K562 (cell line): ENCODE measurements around the gene CRY2. TPM values are rescaled to one million over a fixed set of nuclear protein-coding genes. Genes with fewer than 3 reads are reported as not detected.

Experiments
- ATAC-seq: fragments of 200-7000 bp; cut with Tn5 transposase; 3 replicates; pipeline ENCODE4 v1.9.1; 2020; ENCODE audit warnings: moderate library complexity
- BruUV-seq: library from RNA; stranded (reverse); fragments of 400-500 nt; replicated peaks from 2 replicates; lab custom pipeline; 2021; lab: Mats Ljungman, UMichigan
- CTCF ChIA-PET: fragments of 300-600 bp; formaldehyde crosslinking; extraction: SDS; loops from one replicate; lab custom pipeline; 2021; ENCODE audit warnings: low intra/inter-chr PET ratio; lab: Yijun Ruan, JAX
- POLR2A ChIA-PET: fragments of 300-600, 350-650 bp; sonication (Branson Sonifier 250); formaldehyde crosslinking; extraction: SDS; loops from one replicate; lab custom pipeline; 2021; ENCODE audit warnings: antibody characterized with exemption, inconsistent platforms; lab: Yijun Ruan, JAX
- DNase-seq, 4 experiments: peaks; one replicate each; pipeline versions ENCODE4 v3.0.0 to v3.0.0-alpha.2; 2011 to 2018; ENCODE audit warnings: low spot score in 3 of 4, mixed read lengths in 3 of 4; ENCODE audit errors: extremely low read depth in 1 of 4
- FAIRE-seq: peaks from 2 replicates; lab custom pipeline; 2011; peaks lifted over from hg19 to GRCh38; lab: Jason Lieb, UNC
- H2AFZ ChIP-seq: 2 replicates; pipeline ENCODE4 v1.6.0; 2011; ENCODE audit warnings: low read depth, low read length, control low read depth, inconsistent platforms
- H3K27ac ChIP-seq: fragments of 200-600 bp; 3 replicates; pipeline ENCODE4 v1.8.0; 2011; ENCODE audit warnings: low read depth, mild to moderate bottlenecking, control low read depth, inconsistent platforms, low read length, moderate library complexity, mixed read lengths; ENCODE audit errors: extremely low read depth
- H3K27me3 ChIP-seq, 2 experiments: fragments of 300-600 bp in 1 of 2; 2 replicates in 1 of 2; 3 replicates in 1 of 2; pipeline versions ENCODE4 v1.6.0 to v1.8.0; 2011; ENCODE audit warnings: inconsistent platforms in 2 of 2, low read length in 2 of 2, mild to moderate bottlenecking in 1 of 2, mixed read lengths in 1 of 2, moderate library complexity in 1 of 2; ENCODE audit not compliant: control insufficient read depth in 2 of 2, insufficient read depth in 2 of 2
- H3K36me3 ChIP-seq: fragments of 300-600 bp; 3 replicates; pipeline ENCODE4 v1.8.0; 2011; ENCODE audit warnings: mild to moderate bottlenecking, low read length, inconsistent platforms; ENCODE audit not compliant: control insufficient read depth, insufficient read depth
- H3K4me1 ChIP-seq, 2 experiments: fragments of 200-600 bp in 1 of 2; replicated peaks in 1 of 2; 2 replicates in 1 of 2; 3 replicates in 1 of 2; pipeline versions ENCODE4 v1.5.1 to v1.8.0; 2011; ENCODE audit warnings: inconsistent platforms in 2 of 2, low read length in 2 of 2, mild to moderate bottlenecking in 1 of 2, mixed read lengths in 1 of 2, moderate library complexity in 1 of 2; ENCODE audit not compliant: control insufficient read depth in 2 of 2, insufficient read depth in 2 of 2
- H3K4me2 ChIP-seq: 2 replicates; pipeline ENCODE4 v1.6.1; 2011; ENCODE audit warnings: low read length, control low read depth, inconsistent platforms, mixed read lengths; ENCODE audit not compliant: insufficient read depth
- H3K4me3 ChIP-seq: fragments of 200-600 bp; sonication (generic), shearing (Covaris generic); 2 replicates; pipeline ENCODE4 v1.5.1; 2016; ENCODE audit warnings: control low read depth, inconsistent platforms
- H3K79me2 ChIP-seq: fragments of 200-600 bp; 3 replicates; pipeline ENCODE4 v1.8.0; 2011; ENCODE audit warnings: low read length, inconsistent platforms; ENCODE audit not compliant: control insufficient read depth, insufficient read depth
- H3K9ac ChIP-seq, 2 experiments: 2 replicates each; pipeline versions ENCODE4 v1.6.0 to v1.6.1; 2011; ENCODE audit warnings: low read depth in 2 of 2, low read length in 2 of 2, control low read depth in 1 of 2, inconsistent platforms in 1 of 2, mild to moderate bottlenecking in 1 of 2, mixed read lengths in 1 of 2; ENCODE audit not compliant: insufficient read depth in 1 of 2
- H3K9me1 ChIP-seq: one replicate; pipeline ENCODE4 v1.6.0; 2011; ENCODE audit warnings: inconsistent platforms, mild to moderate bottlenecking, low read length, moderate library complexity; ENCODE audit not compliant: control insufficient read depth, insufficient read depth
- H3K9me3 ChIP-seq: replicated peaks from 2 replicates; pipeline ENCODE4 v1.5.1; 2011; ENCODE audit warnings: low read depth, low read length, inconsistent platforms; ENCODE audit not compliant: control insufficient read depth, insufficient read depth
- H4K20me1 ChIP-seq: replicated peaks from 2 replicates; pipeline ENCODE4 v1.6.1; 2011; ENCODE audit warnings: low read length, inconsistent platforms, mixed read lengths; ENCODE audit not compliant: control insufficient read depth, insufficient read depth
- CREM ChIP-seq: IDR thresholded peaks from 2 replicates; pipeline ENCODE4 v1.6.1; 2014; ENCODE audit warnings: antibody characterized with exemption, low read depth
- DDX20 ChIP-seq: fragments of 450-650 bp; IDR thresholded peaks from 2 replicates; pipeline ENCODE4 v1.6.1; 2016; ENCODE audit warnings: missing genetic modification characterization, low read depth, mild to moderate bottlenecking, missing compliant biosample characterization, moderate library complexity
- HOXB6 ChIP-seq: fragments of 250-450 bp; sonication (Bioruptor Pico); IDR thresholded peaks from 2 replicates; pipeline ENCODE4 v1.5.1; 2022; ENCODE audit warnings: mild to moderate bottlenecking, borderline replicate concordance
- RB1 ChIP-seq: fragments of 450-650 bp; IDR thresholded peaks from 2 replicates; pipeline ENCODE4 v1.6.1; 2017; ENCODE audit warnings: low read depth, mild to moderate bottlenecking
- TEAD1 ChIP-seq, 2 experiments: fragments of 450-650 bp in 1 of 2; sonication (generic) in 1 of 2; formaldehyde crosslinking; IDR thresholded peaks; 2 replicates each; pipeline versions ENCODE4 v1.4.0 to v1.8.0; 2020 to 2022; ENCODE audit warnings: mild to moderate bottlenecking in 2 of 2, missing genetic modification reagents in 1 of 2
- TGIF2 ChIP-seq: sonication (generic); formaldehyde crosslinking; IDR thresholded peaks from 2 replicates; pipeline ENCODE4 v1.8.1; 2022; ENCODE audit warnings: mild to moderate bottlenecking, missing genetic modification reagents, moderate library complexity
- WGBS: fragments of 100-300 bp; shearing (Covaris generic); methylation state at CpG from one replicate; pipeline ENCODE4 v1.1.6; 2016; ENCODE audit warnings: low coverage, mixed read lengths; ENCODE audit not compliant: insufficient coverage; ENCODE audit errors: missing lambda C conversion rate; 5-methylcytosine and 5-hydroxymethylcytosine counted together
- in situ Hi-C: fragments of 300-500 bp; cut with MboI; formaldehyde crosslinking; loops from 4 replicates; pipeline ENCODE4 v1.15.0; 2018; ENCODE audit warnings: inconsistent platforms, mixed read lengths
- intact Hi-C: fragments of 100-400 bp; cut with micrococcal nuclease; formaldehyde crosslinking; loops from 2 replicates; pipeline ENCODE4 v1.14.2; 2022
- polyA plus RNA-seq, 8 experiments: library from polyadenylated mRNA; depleted of rRNA in 4 of 8; stranded (reverse) in 5 of 8; unstranded in 3 of 8; fragments of >200 nt; fragmentation: Nextera tagmentation in 2 of 8; fragmentation: Illumina TruSeq in 1 of 8; extraction: Ambion mirVana in 2 of 8; extraction: Trizol in 1 of 8; gene quantifications; 2 replicates each; pipeline versions ENCODE4 v1.2.1 to v1.2.3, GENCODE V29; 2011 to 2014; ENCODE audit warnings: inconsistent platforms in 1 of 8, missing spikeins in 1 of 8
- total RNA-seq, 7 experiments: library from RNA; depleted of rRNA in 6 of 7; stranded (reverse); fragments of >200 nt in 6 of 7; fragmentation: Illumina TruSeq in 2 of 7; extraction: Trizol in 2 of 7; gene quantifications; 2 replicates each; pipeline versions ENCODE4 v1.2.1 to v1.2.3, GENCODE V29; 2011 to 2021; ENCODE audit warnings: low replicate concordance in 1 of 7
- TF ChIP-seq, protein P1 (sequence below): fragments of 250-450 bp; sonication (Bioruptor Pico); IDR thresholded peaks from 2 replicates; pipeline ENCODE4 v1.8.0; 2022; ENCODE audit warnings: moderate library complexity, mild to moderate bottlenecking, inconsistent platforms
- TF ChIP-seq, protein P2 (sequence below): fragments of 200-800 bp; sonication (Bioruptor generic); IDR thresholded peaks from 2 replicates; pipeline ENCODE4 v1.6.1; 2017; ENCODE audit warnings: missing genetic modification characterization, missing compliant biosample characterization
- TF ChIP-seq, protein P3 (sequence below), 2 experiments: fragments of 450-650 bp; IDR thresholded peaks; 2 replicates each; pipeline ENCODE4 v1.6.1; 2016
- TF ChIP-seq, protein P4 (sequence below): fragments of 250-450 bp; sonication (Bioruptor Pico); IDR thresholded peaks from 2 replicates; pipeline ENCODE4 v1.8.0; 2022; ENCODE audit warnings: inconsistent platforms, mild to moderate bottlenecking, moderate library complexity, borderline replicate concordance

The CRY2 gene
- total and polyA plus RNA-seq, 9 of the 15 experiments (the other 6 are each of a cell fraction or from before 2014, with no cell fraction given), result 2.3 to 23.9 (median 14.8) TPM

DNA sequence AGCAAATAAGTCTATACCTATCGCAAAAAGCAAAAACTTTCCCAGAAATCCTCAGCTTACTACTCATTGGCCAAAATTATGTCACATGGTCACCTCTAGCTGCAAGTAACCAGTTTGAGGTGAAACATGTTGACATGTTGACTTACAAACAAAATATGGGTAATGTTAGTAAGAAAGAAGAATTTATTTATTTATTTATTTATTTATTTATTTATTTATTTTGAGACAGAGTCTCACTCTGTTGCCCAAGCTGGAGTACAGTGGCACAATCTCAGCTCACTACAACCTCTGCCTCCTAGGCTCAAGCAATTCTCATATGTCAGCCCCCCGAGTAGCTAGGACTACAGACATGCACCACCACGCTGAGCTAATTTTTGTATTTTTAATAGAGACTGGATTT is 47.7 kb upstream of the CRY2 start:
- Histone ChIP-seq H3K9me1 (no peaks in the 10 kb centered on the region), H3K4me1 (peaks cover 0 to 9% of the 10 kb centered on the region in 2 experiments; a peak in 2 of 5 replicates), H3K9me3 (no peaks in the 10 kb centered on the region), H3K4me3 (no peak overlapping the region), H3K27ac (no peak overlapping the region), H3K36me3 (no peaks in the 10 kb centered on the region), H4K20me1 (peaks cover 6% of the 10 kb centered on the region; the same call in 1 of the 2 replicates), H3K9ac (no peak overlapping the region), H3K4me2 (no peak overlapping the region), H2AFZ (no peak overlapping the region), H3K79me2 (no peaks in the 10 kb centered on the region), H3K27me3 (peaks cover 1 to 5% of the 10 kb centered on the region in 2 experiments; a peak in 1 of 5 replicates)
- DNase-seq, result no peak
- no peak for ATAC-seq
- BruUV-seq, result no TSS peak
- FAIRE-seq, result no peak
- 50% methylated on average over 3 of the region's 3 CpGs for WGBS
- ChIA-PET POLR2A (interaction anchor here (0.6 kb wide), 1 partner anchor 23 kb away, joined by 4 read pairs; no protein-coding TSS in a partner anchor), CTCF (no interaction called here)
- in situ Hi-C loops, result no loop called here
- intact Hi-C loops, result loop anchor here (5.0 kb wide), 1 partner anchor 33 kb away; no protein-coding TSS in a partner anchor
- no peak for TF ChIP-seq TGIF2 (CRISPR knock-in tag)
- TF ChIP-seq, protein P1, sequence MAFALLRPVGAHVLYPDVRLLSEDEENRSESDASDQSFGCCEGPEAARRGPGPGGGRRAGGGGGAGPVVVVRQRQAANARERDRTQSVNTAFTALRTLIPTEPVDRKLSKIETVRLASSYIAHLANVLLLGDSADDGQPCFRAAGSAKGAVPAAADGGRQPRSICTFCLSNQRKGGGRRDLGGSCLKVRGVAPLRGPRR (CRISPR knock-in tag), result no peak
- TF ChIP-seq, protein P2, sequence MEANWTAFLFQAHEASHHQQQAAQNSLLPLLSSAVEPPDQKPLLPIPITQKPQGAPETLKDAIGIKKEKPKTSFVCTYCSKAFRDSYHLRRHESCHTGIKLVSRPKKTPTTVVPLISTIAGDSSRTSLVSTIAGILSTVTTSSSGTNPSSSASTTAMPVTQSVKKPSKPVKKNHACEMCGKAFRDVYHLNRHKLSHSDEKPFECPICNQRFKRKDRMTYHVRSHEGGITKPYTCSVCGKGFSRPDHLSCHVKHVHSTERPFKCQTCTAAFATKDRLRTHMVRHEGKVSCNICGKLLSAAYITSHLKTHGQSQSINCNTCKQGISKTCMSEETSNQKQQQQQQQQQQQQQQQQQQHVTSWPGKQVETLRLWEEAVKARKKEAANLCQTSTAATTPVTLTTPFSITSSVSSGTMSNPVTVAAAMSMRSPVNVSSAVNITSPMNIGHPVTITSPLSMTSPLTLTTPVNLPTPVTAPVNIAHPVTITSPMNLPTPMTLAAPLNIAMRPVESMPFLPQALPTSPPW, result no peak
- TF ChIP-seq DDX20, result no peak
- TF ChIP-seq, protein P3, sequence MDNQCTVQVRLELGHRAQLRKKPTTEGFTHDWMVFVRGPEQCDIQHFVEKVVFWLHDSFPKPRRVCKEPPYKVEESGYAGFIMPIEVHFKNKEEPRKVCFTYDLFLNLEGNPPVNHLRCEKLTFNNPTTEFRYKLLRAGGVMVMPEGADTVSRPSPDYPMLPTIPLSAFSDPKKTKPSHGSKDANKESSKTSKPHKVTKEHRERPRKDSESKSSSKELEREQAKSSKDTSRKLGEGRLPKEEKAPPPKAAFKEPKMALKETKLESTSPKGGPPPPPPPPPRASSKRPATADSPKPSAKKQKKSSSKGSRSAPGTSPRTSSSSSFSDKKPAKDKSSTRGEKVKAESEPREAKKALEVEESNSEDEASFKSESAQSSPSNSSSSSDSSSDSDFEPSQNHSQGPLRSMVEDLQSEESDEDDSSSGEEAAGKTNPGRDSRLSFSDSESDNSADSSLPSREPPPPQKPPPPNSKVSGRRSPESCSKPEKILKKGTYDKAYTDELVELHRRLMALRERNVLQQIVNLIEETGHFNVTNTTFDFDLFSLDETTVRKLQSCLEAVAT (IDR thresholded peaks at IDR 0.05), result no peak
- TF ChIP-seq TEAD1 (CRISPR knock-in tag; IDR thresholded peaks at IDR 0.05), result no peak
- TF ChIP-seq HOXB6 (CRISPR knock-in tag), result no peak
- TF ChIP-seq RB1, result no peak
- TF ChIP-seq, protein P4, sequence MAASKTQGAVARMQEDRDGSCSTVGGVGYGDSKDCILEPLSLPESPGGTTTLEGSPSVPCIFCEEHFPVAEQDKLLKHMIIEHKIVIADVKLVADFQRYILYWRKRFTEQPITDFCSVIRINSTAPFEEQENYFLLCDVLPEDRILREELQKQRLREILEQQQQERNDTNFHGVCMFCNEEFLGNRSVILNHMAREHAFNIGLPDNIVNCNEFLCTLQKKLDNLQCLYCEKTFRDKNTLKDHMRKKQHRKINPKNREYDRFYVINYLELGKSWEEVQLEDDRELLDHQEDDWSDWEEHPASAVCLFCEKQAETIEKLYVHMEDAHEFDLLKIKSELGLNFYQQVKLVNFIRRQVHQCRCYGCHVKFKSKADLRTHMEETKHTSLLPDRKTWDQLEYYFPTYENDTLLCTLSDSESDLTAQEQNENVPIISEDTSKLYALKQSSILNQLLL (CRISPR knock-in tag), result no peak
- TF ChIP-seq CREM, result no peak
